Measurements from ENCODE around the gene RNF128. TPM values are rescaled to one million over a fixed set of nuclear protein-coding genes. Genes with fewer than 3 reads are reported as not detected.
"Not testable (repeated sequence)": the region's sequence is repeated elsewhere in the genome, so short reads cannot be mapped to it uniquely, and the experiment has no call there.

RNF128 gene
- total RNA-seq, 2 donors from 2014 or later, result not detected

DNA sequence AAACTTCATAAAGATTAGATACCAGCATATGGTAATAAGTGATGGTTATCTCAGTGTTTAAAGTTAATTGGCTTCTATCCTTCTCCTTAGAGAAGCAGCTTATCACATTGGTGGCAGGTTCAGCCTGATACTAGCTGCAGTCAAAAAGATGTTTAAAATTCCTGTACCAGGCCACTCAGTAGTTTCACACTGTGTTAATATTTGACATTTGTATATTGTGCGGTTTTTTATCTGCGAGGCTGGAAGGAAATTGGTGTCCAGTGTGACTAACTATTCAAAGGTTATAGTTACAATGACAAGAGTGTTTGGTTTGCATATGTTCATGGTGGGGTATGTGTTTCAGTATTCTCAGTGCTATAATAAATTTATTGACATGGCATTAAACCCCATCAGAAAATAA, 48.5 kb downstream of the RNF128 start:
- no peak overlapping the region for H3K27ac Mint-ChIP-seq
- DNase-seq, result no peak
- H3K36me3 Mint-ChIP-seq (ENCODE audit: insufficient read depth in 2 of 2), result no peaks in the 10 kb centered on the region

DNA sequence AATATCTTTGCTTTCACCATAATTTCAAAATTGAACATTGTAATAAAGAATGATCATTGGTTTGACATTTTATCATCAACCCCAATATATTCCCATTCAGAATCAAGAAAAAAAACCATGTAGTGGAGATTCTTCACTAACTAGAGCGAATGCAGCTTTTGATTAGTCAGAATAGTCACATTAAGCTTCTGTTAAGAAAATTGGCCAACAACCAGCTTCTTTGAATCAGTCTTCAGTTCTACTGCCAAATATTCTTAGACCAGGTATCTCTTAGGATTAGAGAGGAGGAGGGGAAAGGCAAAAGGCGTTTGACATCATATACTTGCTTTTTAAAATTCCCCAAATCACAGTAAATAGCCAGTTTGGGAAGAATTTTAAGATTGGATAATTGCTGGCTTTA, 53.8 kb downstream of the RNF128 start:
- Mint-ChIP-seq H3K4me3 (no peak overlapping the region), H3K27ac (no peak overlapping the region), H3K36me3 (ENCODE audit: insufficient read depth in 2 of 2) (no peaks in the 10 kb centered on the region), H3K9me3 (no peaks in the 10 kb centered on the region), H3K4me1 (ENCODE audit: low read depth) (no peaks in the 10 kb centered on the region), H3K27me3 (ENCODE audit: low read depth) (peaks cover 50% of the 10 kb centered on the region)
- ATAC-seq (replicated peaks in 1 of 2) (no peak), DNase-seq (no peak)

More for the DNA sequence above, 48.5 kb downstream of the RNF128 start:
- Mint-ChIP-seq H3K4me3 (no peak overlapping the region), H3K4me1 (ENCODE audit: low read depth) (no peaks in the 10 kb centered on the region), H3K9me3 (no peaks in the 10 kb centered on the region), H3K27me3 (ENCODE audit: low read depth) (peaks cover 25% of the 10 kb centered on the region)
- ATAC-seq (replicated peaks in 1 of 2), result no peak

DNA sequence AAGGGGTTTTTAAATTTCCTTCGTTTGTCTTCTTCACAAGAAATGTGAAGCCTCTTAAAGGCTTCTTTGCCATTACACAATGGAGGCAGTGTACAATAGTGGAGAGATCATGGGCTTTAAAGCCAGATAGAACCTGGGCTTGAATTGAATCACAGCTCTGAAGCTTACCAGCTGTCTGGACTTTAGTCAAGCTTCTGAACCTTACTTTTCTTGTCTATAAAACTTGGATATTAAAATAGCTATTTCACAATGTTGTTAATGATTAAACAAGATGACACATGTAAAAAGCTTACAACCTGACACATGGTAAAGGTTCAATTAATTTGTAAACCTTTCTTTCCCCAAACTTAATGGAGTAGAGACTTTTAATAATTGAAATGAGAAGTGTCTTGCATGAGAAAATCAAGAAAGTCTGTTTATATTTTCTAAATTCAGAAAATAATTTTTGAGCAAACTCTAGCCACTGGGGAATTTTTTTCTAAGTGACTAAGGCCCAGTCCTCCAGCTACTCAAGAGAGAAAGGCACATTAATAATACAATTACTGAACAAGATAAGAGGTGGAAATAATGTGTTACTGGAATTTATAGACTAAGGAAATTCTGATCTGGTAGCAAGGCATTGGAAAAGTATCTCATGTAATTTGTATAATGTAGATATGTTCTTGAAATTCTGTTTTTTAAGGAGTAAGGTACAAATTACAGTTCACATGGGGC, 54.3 kb downstream of the RNF128 start:
- ATAC-seq (replicated peaks in 1 of 2) (no peak), DNase-seq (no peak)
- Mint-ChIP-seq H3K36me3 (ENCODE audit: insufficient read depth in 2 of 2) (no peaks in the 10 kb centered on the region), H3K4me3 (no peak overlapping the region), H3K4me1 (ENCODE audit: low read depth) (no peaks in the 10 kb centered on the region), H3K27ac (no peak overlapping the region), H3K27me3 (ENCODE audit: low read depth) (peaks cover 56% of the 10 kb centered on the region), H3K9me3 (no peaks in the 10 kb centered on the region)

DNA sequence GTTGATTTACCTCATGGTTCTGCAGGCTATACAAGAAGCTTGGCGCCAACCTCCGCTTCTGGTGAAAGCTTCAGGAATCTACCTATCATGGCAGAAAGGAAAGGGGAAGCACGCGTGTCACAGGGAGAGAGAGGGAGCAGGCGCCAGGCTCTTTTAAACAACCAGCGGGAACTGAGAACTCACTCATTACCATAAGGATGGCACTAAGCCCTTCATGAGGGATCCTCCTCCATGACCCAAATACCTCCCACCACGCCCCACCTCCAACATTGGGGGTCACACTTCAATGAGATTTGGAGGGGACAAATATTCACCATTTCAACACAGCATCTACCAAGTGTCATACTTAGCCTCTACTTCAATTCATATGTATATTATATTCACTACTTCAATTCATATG, 57.2 kb downstream of the RNF128 start:
- Mint-ChIP-seq H3K27me3 (ENCODE audit: low read depth) (peaks cover 67% of the 10 kb centered on the region), H3K27ac (no peak overlapping the region), H3K4me1 (ENCODE audit: low read depth) (no peaks in the 10 kb centered on the region), H3K36me3 (ENCODE audit: insufficient read depth in 2 of 2) (no peaks in the 10 kb centered on the region), H3K9me3 (no peaks in the 10 kb centered on the region), H3K4me3 (no peak overlapping the region)
- no peak for ATAC-seq (replicated peaks in 1 of 2)
- no peak for DNase-seq

GRCh38 chrX:106791495-106791894, 65.0 kb downstream of the RNF128 start:
- ATAC-seq (replicated peaks in 1 of 2) (no peak), DNase-seq (no peak)
- Mint-ChIP-seq H3K27ac (no peak overlapping the region), H3K36me3 (ENCODE audit: insufficient read depth in 2 of 2) (no peaks in the 10 kb centered on the region), H3K27me3 (ENCODE audit: low read depth) (peaks cover 15% of the 10 kb centered on the region), H3K9me3 (no peaks in the 10 kb centered on the region), H3K4me1 (ENCODE audit: low read depth) (no peaks in the 10 kb centered on the region), H3K4me3 (no peak overlapping the region)

DNA sequence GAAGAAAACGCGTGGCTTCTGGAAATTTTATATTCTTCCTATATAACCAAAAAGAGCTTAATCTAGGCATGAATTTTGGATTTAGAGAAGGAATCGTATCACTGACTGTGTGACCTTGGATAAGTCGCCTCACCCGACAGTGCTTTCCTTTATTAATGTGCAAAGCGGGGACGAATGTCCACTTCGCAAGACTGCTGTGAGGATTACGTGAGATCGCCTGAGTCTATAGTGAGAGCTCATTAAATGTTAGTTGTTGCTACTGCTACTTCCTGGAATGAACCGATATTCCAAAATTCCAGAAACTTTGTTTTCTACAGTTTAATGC, 75.5 kb downstream of the RNF128 start:
- no peak overlapping the region for H3K27ac Mint-ChIP-seq
- H3K27me3 Mint-ChIP-seq (ENCODE audit: low read depth), result peaks cover 61% of the 10 kb centered on the region
- no peak for DNase-seq
- peak overlapping the region; percentile 81 to 87 for H3K4me3 Mint-ChIP-seq
- H3K36me3 Mint-ChIP-seq (ENCODE audit: insufficient read depth in 2 of 2), result no peaks in the 10 kb centered on the region
- H3K9me3 Mint-ChIP-seq, result no peaks in the 10 kb centered on the region
- peaks cover 6% of the 10 kb centered on the region for H3K4me1 Mint-ChIP-seq (ENCODE audit: low read depth)
- ATAC-seq (replicated peaks in 1 of 2), result no peak

GRCh38 chrX:106802388-106803275, 76.1 kb downstream of the RNF128 start, which contains the start of gene TBC1D8B:
TBC1D8B (plus strand) TSS chrX:106802673; CDS start chrX:106802854, 181 bp downstream.
- DNase-seq (peak; percentile 6 to 8), ATAC-seq (replicated peaks in 1 of 2) (peak; percentile 74 to 77)
- H3K4me1 Mint-ChIP-seq (ENCODE audit: low read depth), result peaks cover 6% of the 10 kb centered on the region
- peak within 1 kb of the TSS; percentile 81 to 87 for H3K4me3 Mint-ChIP-seq
- H3K27me3 Mint-ChIP-seq (ENCODE audit: low read depth), result peaks cover 61% of the 10 kb centered on the region
- no peaks in the 10 kb centered on the region for H3K9me3 Mint-ChIP-seq
- H3K27ac Mint-ChIP-seq, result no peak within 1 kb of the TSS
- H3K36me3 Mint-ChIP-seq (ENCODE audit: insufficient read depth in 2 of 2), result no peaks in the 10 kb centered on the region

- H3K27me3 Mint-ChIP-seq (ENCODE audit: low read depth), result peaks cover 19% of the 10 kb centered on the region
- no peaks in the 10 kb centered on the region for H3K9me3 Mint-ChIP-seq
- DNase-seq (no peak), ATAC-seq (replicated peaks in 1 of 2) (no peak)
- H3K4me1 Mint-ChIP-seq (ENCODE audit: low read depth), result no peaks in the 10 kb centered on the region
- H3K4me3 Mint-ChIP-seq, result no peak overlapping the region
- no peak overlapping the region for H3K27ac Mint-ChIP-seq
- H3K36me3 Mint-ChIP-seq (ENCODE audit: insufficient read depth in 2 of 2), result no peaks in the 10 kb centered on the region
Observed at GRCh38 chrX:106811131-106811910, 84.8 kb downstream of the RNF128 start.

DNA sequence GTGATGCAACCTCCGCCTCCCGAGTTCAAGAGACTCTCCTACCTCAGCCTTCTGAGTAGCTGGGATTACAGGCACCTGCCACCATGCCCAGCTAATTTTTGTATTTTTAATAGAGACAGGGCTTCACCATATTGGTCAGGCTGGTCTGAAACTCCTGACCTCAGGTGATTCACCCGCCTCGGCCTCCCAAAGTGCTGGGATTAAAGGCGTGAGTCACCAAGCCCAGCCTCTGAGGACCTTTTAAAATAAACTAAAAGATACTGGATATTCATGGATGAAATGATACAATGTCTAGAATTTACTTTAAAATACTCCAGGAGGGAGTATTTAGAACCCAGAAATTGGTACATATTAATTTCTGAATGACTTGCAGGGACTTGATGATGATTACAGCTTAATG, 86.4 kb downstream of the RNF128 start:
- DNase-seq; H3K36me3 Mint-ChIP-seq (ENCODE audit: insufficient read depth in 2 of 2); H3K27ac Mint-ChIP-seq; H3K9me3 Mint-ChIP-seq; H3K4me3 Mint-ChIP-seq; ATAC-seq (replicated peaks in 1 of 2); H3K4me1 Mint-ChIP-seq (ENCODE audit: low read depth): not testable (repeated sequence)
- peaks cover 23% of the 10 kb centered on the region for H3K27me3 Mint-ChIP-seq (ENCODE audit: low read depth)

- not testable (repeated sequence) for H3K4me1 Mint-ChIP-seq (ENCODE audit: low read depth); H3K4me3 Mint-ChIP-seq; H3K36me3 Mint-ChIP-seq (ENCODE audit: insufficient read depth in 2 of 2); H3K9me3 Mint-ChIP-seq; DNase-seq; H3K27ac Mint-ChIP-seq; ATAC-seq (replicated peaks in 1 of 2)
- H3K27me3 Mint-ChIP-seq (ENCODE audit: low read depth), result peaks cover 23% of the 10 kb centered on the region
Observed at GRCh38 chrX:106814093-106814492, 87.6 kb downstream of the RNF128 start.

Other genes starting within 250 kb of the RNF128 start
- 10 to 100 TPM in 1 of 2 donors, 1 to 10 TPM in 1; 9.2 to 10.6 TPM for gene RADX, start 114.7 kb upstream of the RNF128 start, total RNA-seq
- gene TBC1D8B, start 76.0 kb downstream of the RNF128 start, total RNA-seq, result under 1 TPM; 0.50 to 0.79 TPM
- not detected for gene RIPPLY1, start 176.6 kb downstream of the RNF128 start, total RNA-seq
- not detected for gene CLDN2, start 193.7 kb downstream of the RNF128 start, total RNA-seq